DMS153 treated with DMSO at 0.1 percent for 48 hours (cell line): ENCODE measurements around the gene TRDN.
"Not testable (repeated sequence)": the region's sequence is repeated elsewhere in the genome, so short reads cannot be mapped to it uniquely, and the experiment has no call there.

Experiments used
- DNase-seq: peaks from one replicate; lab custom pipeline; 2025; ENCODE audit not compliant: unreplicated experiment; lab: John Stamatoyannopoulos, UW

The TRDN gene

DNA sequence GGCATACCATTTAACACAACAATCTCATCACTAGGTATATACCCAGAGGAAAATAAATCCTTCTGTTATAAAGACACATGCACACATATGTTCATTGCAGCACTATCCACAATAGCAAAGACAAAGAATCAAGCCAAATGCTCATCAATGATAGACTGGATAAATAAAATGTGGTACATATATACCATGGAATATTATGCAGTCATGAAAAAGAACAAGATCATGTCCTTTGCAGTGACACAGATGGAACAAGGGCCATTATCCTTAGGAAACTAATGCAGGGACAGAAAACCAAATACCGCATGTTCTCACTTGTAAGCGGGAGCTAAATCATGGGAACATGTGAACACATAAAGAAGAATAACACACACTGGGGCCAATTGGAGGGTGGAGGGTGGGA is 322.3 kb downstream of the TRDN start:
- not testable (repeated sequence) for DNase-seq

DNA sequence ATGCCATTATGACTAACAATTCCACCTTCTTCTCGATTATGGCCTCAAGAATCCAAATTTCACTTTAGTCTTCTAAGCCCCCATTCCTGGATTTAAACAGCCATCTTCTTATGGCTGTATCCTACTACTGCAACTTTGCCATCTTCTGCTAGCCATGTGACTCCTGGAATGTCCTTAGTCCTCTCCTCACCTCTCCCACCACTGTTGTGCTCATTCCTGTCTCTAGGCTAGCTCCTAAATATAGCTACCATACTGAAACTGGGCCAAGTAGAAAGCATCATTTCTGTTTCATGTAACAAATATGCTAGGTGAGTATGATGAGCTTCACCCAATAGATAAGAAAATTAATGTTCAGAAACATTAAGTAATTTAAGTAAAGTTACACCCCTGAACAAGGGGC is 327.6 kb downstream of the TRDN start:
- DNase-seq: no peak

DNA sequence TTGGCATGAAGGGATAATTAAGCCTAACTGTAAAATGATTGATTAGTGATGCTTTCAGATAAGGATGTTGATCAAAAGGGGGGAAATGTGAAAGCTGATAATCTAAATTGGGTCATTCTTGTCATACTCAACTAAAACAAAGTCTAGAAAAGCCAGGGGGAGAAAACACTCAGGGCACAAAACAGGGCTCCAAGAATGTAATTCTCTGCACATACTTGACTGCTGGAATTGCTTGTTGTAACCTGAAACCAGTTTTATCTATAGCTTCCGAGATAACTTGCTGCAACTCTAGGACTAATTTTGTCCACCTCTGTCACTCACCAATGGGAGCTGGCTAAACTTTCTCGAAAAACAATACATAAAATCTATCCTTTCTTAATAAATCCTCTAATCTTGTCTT is 330.4 kb downstream of the TRDN start:
- no peak for DNase-seq

DNA sequence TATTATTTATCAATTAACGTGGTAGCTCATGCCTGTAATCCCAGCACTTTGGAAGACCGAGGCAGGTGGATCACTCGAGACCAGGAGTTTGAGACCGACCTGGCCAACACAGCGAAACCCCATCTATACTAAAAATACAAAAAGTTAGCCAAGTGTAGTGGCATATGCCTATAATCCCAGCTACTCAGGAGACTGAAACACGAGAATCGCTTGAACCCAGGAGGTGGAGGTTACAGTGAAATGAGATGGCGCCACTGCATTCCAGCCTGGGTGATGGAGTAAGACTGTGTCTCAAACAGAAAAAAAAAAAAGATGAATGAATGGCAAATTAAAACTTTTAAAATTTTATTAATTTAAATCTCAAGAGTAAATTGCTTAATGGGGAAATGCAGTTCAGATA is 341.1 kb downstream of the TRDN start:
- no peak for DNase-seq

DNA sequence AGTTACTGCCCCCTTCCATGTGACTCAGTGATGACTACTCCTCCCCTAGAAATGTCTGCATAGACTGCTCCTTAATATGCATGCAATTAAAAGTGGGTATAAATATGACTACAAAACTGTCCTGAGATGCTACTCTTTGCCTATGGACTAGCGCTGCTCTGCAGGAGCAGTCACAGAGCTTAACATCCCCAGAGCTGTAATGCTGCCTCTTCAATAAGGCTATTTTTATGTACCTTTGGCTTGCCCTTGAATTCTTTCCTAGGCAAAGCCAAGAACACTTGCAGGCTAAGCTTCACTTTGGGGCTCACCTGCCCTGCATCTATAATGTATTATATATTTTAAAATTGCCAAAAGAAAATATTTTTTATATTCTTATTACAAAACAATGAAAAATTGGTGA is 341.6 kb downstream of the TRDN start:
- no peak for DNase-seq

DNA sequence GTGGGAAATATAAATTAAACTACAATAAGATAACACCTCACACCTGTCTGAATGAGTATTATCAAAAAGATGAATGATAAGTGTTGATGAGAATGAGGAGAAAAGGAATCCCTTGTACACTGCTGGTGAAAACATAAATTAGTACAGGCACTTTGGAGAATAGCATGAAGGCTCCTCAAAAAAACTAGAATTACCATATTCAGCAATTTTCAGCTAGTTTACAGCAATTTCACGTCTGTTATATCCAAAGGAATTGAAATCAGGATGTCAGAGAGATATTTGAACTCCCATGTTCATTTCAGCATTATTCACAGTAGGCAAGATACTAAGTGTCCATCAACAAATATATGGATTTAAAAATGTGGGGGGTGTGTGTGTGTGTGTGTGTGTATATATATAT is 348.1 kb downstream of the TRDN start:
- DNase-seq: no peak

DNA sequence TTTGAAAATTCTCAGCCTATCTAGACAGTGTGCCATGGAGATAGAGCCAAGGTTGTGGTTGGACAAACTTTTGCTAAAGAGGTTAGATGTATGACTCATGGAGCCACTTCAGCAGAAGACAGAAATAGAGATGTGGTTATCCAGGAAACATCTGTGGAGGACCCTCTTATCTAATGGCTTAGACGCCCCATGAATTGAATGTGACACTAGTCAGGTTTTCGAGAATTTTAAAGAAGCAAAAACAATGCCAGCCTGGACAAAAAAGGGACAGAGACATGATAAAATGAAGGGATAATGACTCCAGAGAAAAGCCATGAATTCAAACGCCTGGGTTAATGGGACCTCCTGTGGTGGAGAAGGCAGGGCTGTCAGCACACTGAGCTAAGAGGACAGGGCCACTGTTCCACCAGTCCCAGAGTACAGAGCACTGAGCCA is 360.2 kb downstream of the TRDN start:
- no peak for DNase-seq

DNA sequence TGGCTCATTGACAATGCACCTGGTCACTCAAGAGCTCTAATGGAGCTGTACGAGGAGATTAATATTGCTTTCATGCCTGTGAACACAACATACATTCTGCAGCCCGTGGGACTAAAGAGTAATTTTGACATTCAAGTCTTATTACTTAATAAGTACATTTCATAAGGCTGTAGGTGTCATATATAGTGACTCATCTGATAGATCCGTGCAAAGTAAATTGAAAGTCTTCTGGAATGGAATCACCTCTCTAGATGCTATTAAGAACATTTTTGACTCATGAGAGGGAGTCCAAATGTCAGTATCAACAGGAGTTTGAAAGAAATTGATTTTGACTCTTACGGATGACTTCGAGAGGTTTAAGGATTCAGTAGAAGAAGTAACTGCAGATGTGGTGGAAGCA is 372.8 kb downstream of the TRDN start:
- DNase-seq: no peak

DNA sequence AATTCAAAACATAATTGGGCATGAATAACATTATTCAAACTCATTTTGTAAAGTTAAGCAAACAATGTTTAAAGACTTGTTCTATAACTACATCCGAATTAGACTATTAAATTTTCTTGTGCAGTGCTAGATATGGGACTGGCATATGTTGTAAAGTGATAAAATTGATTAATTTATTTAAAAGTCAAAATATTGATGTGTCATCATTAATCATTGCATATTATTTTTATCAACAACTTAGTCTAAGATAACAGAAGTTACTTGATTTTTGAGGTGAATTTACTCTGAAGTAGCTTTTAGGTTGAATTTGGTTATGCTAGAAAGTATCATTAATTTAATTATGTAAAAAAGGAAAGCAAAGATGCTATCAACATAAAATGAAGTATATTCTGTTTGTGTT is 396.1 kb downstream of the TRDN start:
- no peak for DNase-seq

DNA sequence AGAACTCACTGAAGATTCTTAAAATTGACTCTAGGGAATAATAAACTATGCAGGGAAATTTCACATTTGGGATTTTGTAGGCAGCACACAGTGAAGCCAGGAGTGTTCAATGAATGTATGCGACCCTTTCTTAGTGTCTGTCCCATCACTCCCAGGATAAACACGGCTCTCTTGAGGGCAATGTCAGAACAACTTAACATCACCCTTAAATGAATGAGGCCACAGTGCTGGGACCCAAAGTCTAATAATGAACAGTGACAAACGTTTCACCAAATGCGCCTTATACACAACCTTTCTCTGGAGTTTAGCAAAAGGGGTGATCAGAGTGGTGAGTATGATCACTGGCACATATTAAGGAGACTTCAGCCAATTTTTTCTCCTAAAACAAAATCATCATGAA is 403.4 kb downstream of the TRDN start:
- DNase-seq: no peak

DNA sequence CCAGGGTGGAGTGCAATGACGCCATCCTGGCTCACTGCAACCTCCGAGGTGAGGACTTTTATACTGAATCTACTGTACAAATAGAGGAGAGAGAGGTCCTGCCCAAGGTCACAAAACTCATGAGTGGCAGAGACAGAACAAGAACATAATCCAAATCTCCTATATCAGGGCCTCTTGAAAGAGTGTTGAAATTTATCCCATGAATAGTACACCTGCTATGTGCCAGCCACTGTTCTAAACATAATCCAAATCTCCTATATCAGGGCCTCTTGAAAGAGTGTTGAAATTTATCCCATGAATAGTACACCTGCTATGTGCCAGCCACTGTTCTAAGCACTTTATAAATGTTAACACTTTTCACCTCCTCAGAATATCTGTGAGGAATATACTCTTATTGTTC is 409.0 kb downstream of the TRDN start:
- DNase-seq: not testable (repeated sequence)

DNA sequence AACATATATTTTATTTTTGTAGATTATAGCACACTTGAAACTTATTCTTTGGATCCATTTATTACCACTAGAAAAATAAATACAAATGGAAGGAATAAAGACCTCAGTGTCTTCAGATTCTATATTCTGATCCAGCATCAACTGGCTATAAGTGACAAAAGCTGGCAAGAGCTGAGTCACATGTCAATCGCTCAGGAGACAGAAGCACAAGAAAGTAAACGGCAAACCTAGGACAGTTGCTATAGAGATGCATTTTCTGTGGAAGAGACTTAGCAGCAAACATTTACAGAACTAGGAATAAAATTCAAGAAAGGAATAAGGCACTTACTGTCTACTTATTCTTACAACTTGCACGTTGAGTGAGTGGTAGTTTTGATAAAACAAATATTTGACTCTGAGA is 410.4 kb downstream of the TRDN start:
- no peak for DNase-seq

DNA sequence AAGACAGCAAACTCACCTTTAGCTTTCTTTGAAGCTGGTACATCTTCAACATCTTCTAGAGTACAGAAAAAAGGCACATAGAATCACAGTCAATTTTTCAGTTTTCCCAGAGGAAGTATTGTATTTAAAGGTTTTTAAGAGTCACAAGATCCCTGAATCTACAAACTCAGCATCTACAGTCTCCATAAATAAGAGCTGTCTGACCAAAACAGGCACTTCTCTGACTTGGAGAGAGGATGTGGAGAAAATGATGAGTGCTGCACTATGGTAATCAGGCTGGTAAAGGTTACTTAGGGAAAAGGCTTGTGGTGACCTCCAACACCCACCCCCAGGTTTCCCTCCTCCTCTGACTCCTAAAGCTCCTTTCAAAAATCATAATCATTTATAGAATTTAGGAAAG is 412.7 kb downstream of the TRDN start:
- no peak for DNase-seq

DNA sequence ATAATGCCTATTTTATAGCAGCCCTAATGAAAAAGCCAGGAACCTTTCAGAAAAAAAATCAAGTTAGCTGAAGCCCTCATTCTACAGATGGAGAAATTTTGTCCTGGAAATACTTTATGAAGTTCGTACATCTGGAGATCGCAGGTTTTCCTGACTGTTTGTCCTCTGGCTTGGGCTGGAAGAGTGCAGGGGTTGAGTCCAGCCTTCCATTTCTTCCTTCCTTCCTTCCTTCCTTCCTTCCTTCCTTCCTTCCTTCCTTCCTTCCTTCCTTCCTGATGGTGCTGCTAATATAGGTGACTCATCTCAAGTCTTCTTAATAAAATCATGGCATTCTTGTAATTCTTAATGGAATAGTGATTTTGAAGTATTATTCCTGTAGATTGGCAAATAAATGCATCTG is 413.3 kb downstream of the TRDN start:
- no peak for DNase-seq

DNA sequence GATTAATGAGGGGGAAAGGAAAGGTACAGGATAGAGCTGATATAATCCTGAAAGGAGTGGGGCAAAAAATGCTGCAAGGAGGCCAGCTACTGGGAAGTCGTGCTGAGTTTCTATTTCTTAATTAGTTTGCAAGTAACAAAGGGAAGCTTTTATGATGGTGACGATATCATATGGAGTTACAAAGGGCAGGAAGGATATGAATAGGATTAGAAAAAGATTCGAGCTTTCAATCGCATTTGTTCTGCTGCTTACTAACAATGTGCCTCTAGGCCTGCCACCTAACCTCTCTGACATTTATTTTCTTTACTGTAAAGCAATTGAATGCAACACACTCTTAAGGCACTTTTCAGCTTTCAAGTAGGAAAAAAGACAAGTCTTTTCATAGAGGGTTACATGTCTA is 421.5 kb downstream of the TRDN start:
- DNase-seq: no peak

DNA sequence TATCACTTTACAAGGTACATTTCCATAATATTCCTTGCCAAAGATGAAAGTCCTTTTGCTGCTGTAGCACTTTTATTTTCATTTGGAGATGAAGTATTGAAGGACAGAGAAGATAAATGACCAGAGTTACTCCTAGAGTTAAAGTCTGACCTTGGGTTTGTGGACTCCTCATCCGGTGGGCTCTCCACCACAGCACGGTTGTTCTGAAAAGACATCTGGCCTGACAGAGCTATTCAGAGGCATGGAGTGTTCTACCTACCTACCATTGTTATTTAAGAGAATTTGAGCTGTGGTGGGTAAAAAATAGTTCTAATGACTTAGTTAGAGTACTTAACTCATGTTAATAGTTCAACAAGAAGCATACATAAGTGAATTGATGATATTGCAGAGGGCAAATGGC is 422.3 kb downstream of the TRDN start:
- DNase-seq: no peak

DNA sequence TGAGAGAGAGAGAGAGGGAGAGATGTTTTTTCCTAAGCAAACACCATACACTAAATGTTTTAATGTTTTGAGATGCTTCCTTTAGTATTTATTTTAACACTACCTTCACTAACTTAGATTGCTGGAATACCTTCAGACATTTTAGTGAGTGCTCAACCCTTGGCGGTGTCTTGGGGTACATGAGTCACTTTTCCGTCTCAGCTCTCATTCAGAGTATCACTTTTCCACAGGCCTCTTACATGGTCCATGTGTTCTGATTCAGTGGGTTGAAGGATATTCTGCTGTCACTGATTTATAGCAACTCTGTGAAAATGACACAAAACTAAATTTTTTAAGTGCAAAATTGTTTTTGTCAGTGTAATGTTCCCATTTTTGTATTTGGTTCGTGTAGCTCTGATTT is 422.8 kb downstream of the TRDN start:
- DNase-seq: no peak

DNA sequence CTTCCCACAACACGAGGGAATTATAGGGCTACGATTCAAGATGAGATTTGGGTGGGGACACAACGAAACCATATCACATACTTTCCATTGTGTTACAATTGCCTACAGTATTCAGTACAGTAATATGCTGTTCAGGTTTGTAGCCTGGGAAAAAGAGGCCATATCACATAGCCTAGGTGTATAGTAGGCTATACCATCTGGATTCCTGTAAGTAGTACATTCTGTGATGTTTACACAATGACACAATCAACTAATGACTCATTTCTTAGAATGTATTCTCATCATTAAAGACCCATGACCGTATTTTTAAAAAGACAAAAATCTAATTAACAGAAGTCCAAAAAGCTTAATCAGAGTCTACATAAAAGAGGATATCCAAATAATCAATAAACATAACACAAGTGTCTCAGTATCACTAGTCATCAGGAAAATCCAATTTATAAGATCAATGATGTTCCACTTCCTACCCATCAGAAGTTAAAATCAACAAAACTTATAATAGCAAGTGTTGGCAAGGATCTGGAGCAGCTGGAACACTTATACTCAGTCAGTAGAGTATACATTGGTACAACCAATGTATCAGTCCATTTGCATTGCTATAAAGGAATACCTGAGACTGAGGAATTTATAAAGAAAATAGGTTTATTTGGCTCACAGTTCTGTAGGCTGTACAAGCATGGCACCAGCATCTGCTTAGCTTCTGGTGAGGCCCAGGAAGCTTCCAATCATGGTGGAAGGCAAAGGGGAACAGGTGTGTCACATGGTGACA is 424.8 kb downstream of the TRDN start:
- DNase-seq: no peak

DNA sequence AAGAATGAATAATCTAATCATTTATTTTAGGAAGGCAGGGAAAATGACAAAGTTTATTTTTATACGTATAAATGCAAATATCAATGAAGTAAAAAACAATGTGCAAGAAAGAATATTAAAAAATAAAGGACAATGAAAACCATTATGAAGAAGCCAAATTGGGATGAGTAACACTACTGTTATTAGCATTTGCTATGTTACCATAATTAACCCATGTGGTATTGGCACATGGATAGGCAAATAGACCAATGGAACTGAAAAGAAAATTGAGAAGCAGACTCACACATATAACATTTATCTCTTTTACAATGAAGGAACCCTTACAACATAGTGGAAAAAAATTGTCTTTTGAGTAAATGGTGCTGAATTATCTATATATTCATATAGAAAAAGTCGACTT is 426.1 kb downstream of the TRDN start:
- no peak for DNase-seq

DNA sequence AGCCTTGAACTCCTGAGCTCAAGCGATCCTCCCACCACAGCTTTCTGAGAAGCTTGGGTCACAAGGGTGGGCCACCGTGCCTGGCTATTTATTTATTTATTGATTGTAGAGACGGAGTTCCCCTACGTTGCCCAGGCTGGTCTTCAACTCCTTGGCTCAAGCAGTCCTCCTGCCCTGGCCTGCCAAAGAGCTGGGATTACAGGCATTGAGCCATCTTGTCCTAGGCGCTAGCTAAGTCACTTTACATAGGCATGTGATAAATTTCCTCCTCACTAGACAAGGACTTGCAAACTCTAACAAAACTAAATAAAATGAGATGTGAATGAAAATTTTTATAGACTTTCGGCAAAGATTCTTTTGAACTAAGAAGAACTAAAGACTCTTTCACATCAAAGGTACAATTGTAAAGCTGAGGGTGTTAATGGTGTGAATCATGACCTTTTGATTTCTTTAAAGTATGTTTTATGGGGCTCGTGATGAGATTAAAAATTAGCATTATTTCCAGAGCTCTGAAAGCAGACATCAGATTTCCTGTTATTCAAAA is 428.7 kb downstream of the TRDN start:
- no peak for DNase-seq

DNA sequence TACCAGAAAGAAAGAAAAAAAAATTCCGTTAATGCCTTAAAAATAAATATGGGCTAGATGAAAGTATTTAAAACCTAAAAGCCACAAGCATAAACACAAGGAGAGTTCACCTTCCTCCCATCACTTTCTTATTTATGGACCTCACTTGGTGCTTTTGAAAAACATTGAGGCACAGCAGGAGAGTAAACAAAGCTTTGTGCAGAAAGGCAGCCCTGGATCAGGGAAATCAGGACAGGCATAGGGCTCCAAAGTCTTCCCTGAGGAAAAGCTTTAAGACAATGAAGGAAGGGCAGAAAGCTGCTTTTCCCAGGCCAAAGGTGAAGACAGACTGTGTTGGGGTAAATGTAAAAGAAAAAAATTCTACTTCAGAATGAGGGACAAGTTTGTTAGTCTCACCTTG is 432.8 kb downstream of the TRDN start:
- DNase-seq: no peak

DNA sequence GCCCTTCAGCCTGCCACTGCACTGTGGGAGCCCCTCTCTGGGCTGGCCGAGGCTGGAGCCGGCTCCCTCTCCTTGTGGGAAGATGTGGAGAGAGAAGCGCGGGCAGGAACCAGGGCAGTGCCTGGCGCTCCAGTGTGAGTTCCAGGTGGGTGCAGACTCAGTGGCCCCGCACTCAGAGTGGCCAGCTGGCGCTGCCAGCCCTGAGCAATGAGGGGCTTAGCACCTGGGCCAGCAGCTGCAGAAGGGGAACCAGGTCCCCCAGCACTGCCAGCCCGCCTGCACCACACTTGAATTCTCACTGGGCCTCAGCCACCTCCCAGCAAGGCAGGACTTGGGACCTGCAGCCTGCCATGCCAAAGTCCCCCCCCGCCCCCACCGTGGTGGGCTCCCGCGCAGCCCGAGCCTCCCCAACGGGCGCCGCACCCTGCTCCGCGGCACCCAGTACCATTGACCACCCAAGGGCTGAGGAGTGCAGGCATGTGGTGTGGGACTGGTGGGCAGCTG is 434.8 kb downstream of the TRDN start:
- DNase-seq: no peak

DNA sequence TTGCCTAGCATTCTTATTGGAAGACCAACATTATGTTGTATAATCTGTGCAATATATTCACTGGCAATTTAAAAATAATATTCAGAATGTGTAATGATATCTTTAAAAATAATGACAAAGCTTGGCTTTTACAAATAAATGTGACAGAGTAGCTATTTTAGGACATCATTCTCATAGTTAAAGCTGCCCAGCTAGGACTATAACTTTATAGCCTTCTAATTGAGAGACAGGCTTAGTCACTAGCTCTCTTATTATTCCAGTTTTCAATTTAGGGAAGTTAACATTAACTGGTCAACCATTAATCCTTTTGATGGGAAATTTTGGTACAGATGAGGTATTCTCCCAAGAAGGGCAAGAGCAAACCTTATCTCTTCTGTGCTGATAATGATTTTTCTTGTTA is 443.5 kb downstream of the TRDN start:
- no peak for DNase-seq
